Loucy (cell line): Measurements from ENCODE around the gene SPRR4.

Experiments used
- EZH2phosphoT487 ChIP-seq: fragments of 200-600 bp; IDR thresholded peaks from 2 replicates; pipeline ENCODE4 v1.6.1; 2018; ENCODE audit warnings: antibody characterized with exemption, mild to moderate bottlenecking, moderate library complexity, borderline replicate concordance
- TF ChIP-seq, protein P1 (sequence below): fragments of 200-600 bp; sonication (generic); conservative IDR thresholded peaks from 2 replicates; pipeline ENCODE4 v1.5.1; 2014; ENCODE audit warnings: mild to moderate bottlenecking, antibody characterized with exemption, low read length

- TF ChIP-seq, protein P1, sequence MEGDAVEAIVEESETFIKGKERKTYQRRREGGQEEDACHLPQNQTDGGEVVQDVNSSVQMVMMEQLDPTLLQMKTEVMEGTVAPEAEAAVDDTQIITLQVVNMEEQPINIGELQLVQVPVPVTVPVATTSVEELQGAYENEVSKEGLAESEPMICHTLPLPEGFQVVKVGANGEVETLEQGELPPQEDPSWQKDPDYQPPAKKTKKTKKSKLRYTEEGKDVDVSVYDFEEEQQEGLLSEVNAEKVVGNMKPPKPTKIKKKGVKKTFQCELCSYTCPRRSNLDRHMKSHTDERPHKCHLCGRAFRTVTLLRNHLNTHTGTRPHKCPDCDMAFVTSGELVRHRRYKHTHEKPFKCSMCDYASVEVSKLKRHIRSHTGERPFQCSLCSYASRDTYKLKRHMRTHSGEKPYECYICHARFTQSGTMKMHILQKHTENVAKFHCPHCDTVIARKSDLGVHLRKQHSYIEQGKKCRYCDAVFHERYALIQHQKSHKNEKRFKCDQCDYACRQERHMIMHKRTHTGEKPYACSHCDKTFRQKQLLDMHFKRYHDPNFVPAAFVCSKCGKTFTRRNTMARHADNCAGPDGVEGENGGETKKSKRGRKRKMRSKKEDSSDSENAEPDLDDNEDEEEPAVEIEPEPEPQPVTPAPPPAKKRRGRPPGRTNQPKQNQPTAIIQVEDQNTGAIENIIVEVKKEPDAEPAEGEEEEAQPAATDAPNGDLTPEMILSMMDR = peak; percentile 48
- TF ChIP-seq EZH2phosphoT487 = no peak
Observed at GRCh38 chr1:152960452-152961044, 9.9 kb upstream of the SPRR4 start.
